MCF 10A (cell line): ENCODE measurements around the gene MISP. TPM values are rescaled to one million over a fixed set of nuclear protein-coding genes. Genes with fewer than 3 reads are reported as not detected.

Source experiments
- BruUV-seq: library from RNA; stranded (reverse); fragments of 400-500 nt; replicated peaks from 2 replicates; lab custom pipeline; 2021; lab: Mats Ljungman, UMichigan
- CTCF ChIA-PET: fragments of 300-600 bp; sonication (Branson Sonifier 250); formaldehyde crosslinking; extraction: SDS; loops from one replicate; lab custom pipeline; 2021; ENCODE audit warnings: antibody characterized with exemption, inconsistent platforms; lab: Yijun Ruan, JAX
- POLR2A ChIA-PET: fragments of 300-600, 350-650 bp; sonication (Branson Sonifier 250); formaldehyde crosslinking; extraction: SDS; loops from one replicate; lab custom pipeline; 2020; ENCODE audit warnings: antibody characterized with exemption, inconsistent platforms; lab: Yijun Ruan, JAX
- DNase-seq: peaks from one replicate; pipeline ENCODE4 v3.0.0-alpha.2; 2018; ENCODE audit not compliant: unreplicated experiment
- H3K27ac Mint-ChIP-seq: one replicate; pipeline ENCODE4 v1.8.0; 2022; ENCODE audit warnings: mild to moderate bottlenecking, low read depth, mixed read lengths; ENCODE audit not compliant: unreplicated experiment
- H3K27me3 Mint-ChIP-seq: one replicate; pipeline ENCODE4 v1.8.0; 2022; ENCODE audit warnings: mixed read lengths; ENCODE audit not compliant: insufficient read depth, unreplicated experiment
- H3K36me3 Mint-ChIP-seq: one replicate; pipeline ENCODE4 v1.8.0; 2022; ENCODE audit warnings: mild to moderate bottlenecking, moderate library complexity, mixed read lengths; ENCODE audit not compliant: insufficient read depth, unreplicated experiment
- H3K4me1 Mint-ChIP-seq: one replicate; pipeline ENCODE4 v1.8.0; 2022; ENCODE audit warnings: mixed read lengths; ENCODE audit not compliant: insufficient read depth, unreplicated experiment
- H3K4me3 Mint-ChIP-seq: one replicate; pipeline ENCODE4 v1.8.0; 2022; ENCODE audit warnings: mild to moderate bottlenecking, moderate library complexity, mixed read lengths; ENCODE audit not compliant: unreplicated experiment
- H3K9me3 Mint-ChIP-seq: one replicate; pipeline ENCODE4 v1.8.0; 2022; ENCODE audit warnings: mixed read lengths; ENCODE audit not compliant: unreplicated experiment
- CTCF ChIP-seq: fragments of 200-600 bp; IDR thresholded peaks from one replicate; pipeline ENCODE4 v1.8.0; 2022; ENCODE audit warnings: antibody characterized with exemption, mild to moderate bottlenecking; ENCODE audit not compliant: unreplicated experiment
- intact Hi-C: fragments of 100-400 bp; cut with micrococcal nuclease; formaldehyde crosslinking; loops from 2 replicates; pipeline ENCODE4 v1.14.1; 2022
- total RNA-seq: library from RNA; stranded (reverse); gene quantifications from 2 replicates; pipeline ENCODE4 v1.2.3, GENCODE V29; 2022

Gene MISP
- total RNA-seq, 1 experiment from 2014 or later: 33.7 TPM

- POLR2A ChIA-PET: no interaction called here
- Mint-ChIP-seq H3K4me1 (no peaks in the 10 kb centered on the region), H3K36me3 (no peaks in the 10 kb centered on the region), H3K9me3 (no peaks in the 10 kb centered on the region), H3K27me3 (peaks cover 12% of the 10 kb centered on the region), H3K4me3 (no peak overlapping the region), H3K27ac (no peak overlapping the region)
- DNase-seq: no peak
- BruUV-seq: no TSS peak
- CTCF ChIA-PET: interaction anchor here (0.6 to 0.8 kb wide), 3 partner anchors 30 to 1557 kb away, joined by 3 read pairs; no protein-coding TSS in a partner anchor
- no peak for TF ChIP-seq CTCF
- intact Hi-C loops: no loop called here
These were observed 46.5 kb upstream of the MISP start for GRCh38 chr19:704447-704741.

GRCh38 chr19:708154-709143, 42.5 kb upstream of the MISP start, which contains the start of gene PALM:
Gene PALM (plus strand): TSS chr19:708935. CDS start chr19:709147, 212 bp downstream.
- CTCF ChIA-PET: interaction anchor here (0.8 to 1.3 kb wide), 4 partner anchors 9 to 275 kb away, joined by 3 to 5 read pairs (median 4); partner anchors contain the start of gene WDR18
- TF ChIP-seq CTCF: no peak
- Mint-ChIP-seq H3K4me3 (no peak within 1 kb of the TSS), H3K27me3 (no peaks in the 10 kb centered on the region), H3K27ac (no peak within 1 kb of the TSS), H3K4me1 (no peaks in the 10 kb centered on the region), H3K9me3 (no peaks in the 10 kb centered on the region), H3K36me3 (no peaks in the 10 kb centered on the region)
- DNase-seq: no peak
- POLR2A ChIA-PET: interaction anchor here (0.8 to 1.7 kb wide), 5 partner anchors 24 to 126 kb away, joined by 3 to 10 read pairs (median 4); no protein-coding TSS in a partner anchor
- intact Hi-C loops: no loop called here
- BruUV-seq: no TSS peak

GRCh38 chr19:709196-709964, 41.5 kb upstream of the MISP start:
- ChIA-PET CTCF (no interaction called here), POLR2A (interaction anchor here (1.2 kb wide), 1 partner anchor 46 kb away, joined by 3 read pairs; the partner anchor contains the start of gene RNF126)
- H3K36me3 Mint-ChIP-seq: no peaks in the 10 kb centered on the region
- intact Hi-C loops: no loop called here
- no peak for TF ChIP-seq CTCF
- no peak overlapping the region for H3K4me3 Mint-ChIP-seq
- no peak overlapping the region for H3K27ac Mint-ChIP-seq
- BruUV-seq: no TSS peak
- no peak for DNase-seq
- no peaks in the 10 kb centered on the region for H3K27me3 Mint-ChIP-seq
- H3K4me1 Mint-ChIP-seq: no peaks in the 10 kb centered on the region
- no peaks in the 10 kb centered on the region for H3K9me3 Mint-ChIP-seq
